ENCODE data around the gene CEND1.
A peak's percentile ranks its signal among the peaks of the same experiment; 100 is the strongest.

CEND1 gene

GRCh38 chr11:811446-812245 lies 21.8 kb upstream of the CEND1 start:
- DNase-seq (ENCODE audit: low read depth, low spot score): no peak

GRCh38 chr11:810040-810567 lies 20.2 kb upstream of the CEND1 start:
- no peak for DNase-seq (ENCODE audit: low read depth, low spot score)

GRCh38 chr11:809287-810039 lies 19.6 kb upstream of the CEND1 start, which contains the start of gene RPLP2:
Gene RPLP2 (plus strand): TSS chr11:809967. CDS start chr11:810235, 268 bp downstream.
- peak; percentile 92 for DNase-seq (ENCODE audit: low read depth, low spot score)

- no peak for DNase-seq (ENCODE audit: low read depth, low spot score)
Observed at GRCh38 chr11:808427-809286, 18.8 kb upstream of the CEND1 start.

- DNase-seq (ENCODE audit: low read depth, low spot score): no peak
Observed at GRCh38 chr11:804599-804964, 14.7 kb upstream of the CEND1 start.

GRCh38 chr11:803770-804598 lies 14.1 kb upstream of the CEND1 start:
- no peak for DNase-seq (ENCODE audit: low read depth, low spot score)

- no peak for DNase-seq (ENCODE audit: low read depth, low spot score)
Observed at GRCh38 chr11:803467-803742, 13.5 kb upstream of the CEND1 start.

GRCh38 chr11:802693-803466 lies 13.0 kb upstream of the CEND1 start:
- no peak for DNase-seq (ENCODE audit: low read depth, low spot score)

- no peak for DNase-seq (ENCODE audit: low read depth, low spot score)
Observed at GRCh38 chr11:802018-802617, 12.2 kb upstream of the CEND1 start.

GRCh38 chr11:801097-801780 lies 11.3 kb upstream of the CEND1 start:
- no peak for DNase-seq (ENCODE audit: low read depth, low spot score)

GRCh38 chr11:800473-800872 lies 10.6 kb upstream of the CEND1 start:
- DNase-seq (ENCODE audit: low read depth, low spot score): no peak

- DNase-seq (ENCODE audit: low read depth, low spot score): no peak
Observed at GRCh38 chr11:799641-800316, 9.9 kb upstream of the CEND1 start.

GRCh38 chr11:798093-798713 lies 8.3 kb upstream of the CEND1 start, which contains the start of gene SLC25A22:
Gene SLC25A22 (minus strand): TSS chr11:798281. CDS start chr11:795006, 3,275 bp downstream.
- no peak for DNase-seq (ENCODE audit: low read depth, low spot score)

GRCh38 chr11:797296-798092 lies 7.6 kb upstream of the CEND1 start:
- DNase-seq (ENCODE audit: low read depth, low spot score): peak; percentile 84

GRCh38 chr11:796565-797295 lies 6.8 kb upstream of the CEND1 start:
- DNase-seq (ENCODE audit: low read depth, low spot score): no peak

Measured in brain pericyte (primary cell).